CD14-positive monocyte (primary cell): Measurements from ENCODE around the gene TBL1XR1. TPM values are rescaled to one million over a fixed set of nuclear protein-coding genes. Genes with fewer than 3 reads are reported as not detected.

Experiments
- DNase-seq, 3 donors: peaks; one replicate each; pipeline ENCODE4 v3.0.0-alpha.2; 2011 to 2022
- H2AFZ ChIP-seq: 2 replicates; pipeline ENCODE4 v1.6.0; 2012; ENCODE audit warnings: mild to moderate bottlenecking, low read depth, low read length, inconsistent platforms; ENCODE audit not compliant: insufficient read depth, poor library complexity, severe bottlenecking
- H3K27ac ChIP-seq, 2 donors: 1 replicate in 1 of 2; 2 replicates in 1 of 2; pipeline ENCODE4 v1.5.1; 2012 to 2013; ENCODE audit warnings: low read length in 2 of 2, control low read depth in 1 of 2, inconsistent platforms in 1 of 2, low read depth in 1 of 2, mild to moderate bottlenecking in 1 of 2
- H3K27me3 ChIP-seq, 2 donors: one replicate each; pipeline versions ENCODE4 v1.6.0 to v1.6.1; 2011 to 2013; ENCODE audit warnings: low read length in 2 of 2; ENCODE audit not compliant: control insufficient read depth in 2 of 2, insufficient read depth in 2 of 2
- H3K36me3 ChIP-seq, 2 donors: replicated peaks in 1 of 2; 1 replicate in 1 of 2; 2 replicates in 1 of 2; pipeline versions ENCODE4 v1.5.1 to v1.6.1; 2012 to 2013; ENCODE audit warnings: low read length in 2 of 2, control low read depth in 1 of 2, inconsistent platforms in 1 of 2, mild to moderate bottlenecking in 1 of 2; ENCODE audit not compliant: insufficient read depth in 2 of 2, control insufficient read depth in 1 of 2
- H3K4me1 ChIP-seq, 2 donors: 1 replicate in 1 of 2; 2 replicates in 1 of 2; pipeline versions ENCODE4 v1.5.1 to v1.6.1; 2012 to 2013; ENCODE audit warnings: low read length in 2 of 2, control low read depth in 1 of 2, inconsistent platforms in 1 of 2, mild to moderate bottlenecking in 1 of 2, moderate library complexity in 1 of 2; ENCODE audit not compliant: insufficient read depth in 2 of 2, control insufficient read depth in 1 of 2
- H3K4me2 ChIP-seq: replicated peaks from 2 replicates; pipeline ENCODE3; 2012; ENCODE audit warnings: low read length, moderate library complexity, mild to moderate bottlenecking; ENCODE audit not compliant: poor library complexity, severe bottlenecking; ENCODE audit errors: extremely low read depth
- H3K4me3 ChIP-seq, 3 experiments: fragments of 200-600 bp in 1 of 3; sonication (generic) in 1 of 3; replicated peaks in 1 of 3; 1 replicate in 2 of 3; 2 replicates in 1 of 3; pipeline ENCODE4 v1.5.1; 2011 to 2013; ENCODE audit warnings: low read length in 3 of 3, mild to moderate bottlenecking in 3 of 3, control low read depth in 2 of 3, low read depth in 2 of 3, inconsistent platforms in 1 of 3, moderate library complexity in 1 of 3
- H3K79me2 ChIP-seq: 2 replicates; pipeline ENCODE4 v1.6.0; 2012; ENCODE audit warnings: mild to moderate bottlenecking, control low read depth, inconsistent platforms, low read length, moderate library complexity; ENCODE audit not compliant: insufficient read depth
- H3K9ac ChIP-seq: 2 replicates; pipeline ENCODE4 v1.6.0; 2017; ENCODE audit warnings: low read length, mild to moderate bottlenecking; ENCODE audit not compliant: insufficient read depth, poor library complexity, severe bottlenecking
- H3K9me3 ChIP-seq, 2 donors: replicated peaks in 1 of 2; 1 replicate in 1 of 2; 2 replicates in 1 of 2; pipeline versions ENCODE4 v1.5.1 to v1.6.1; 2012 to 2013; ENCODE audit warnings: low read length in 2 of 2, control low read depth in 1 of 2; ENCODE audit not compliant: control insufficient read depth in 1 of 2, insufficient read depth in 1 of 2
- H4K20me1 ChIP-seq: 2 replicates; pipeline ENCODE4 v1.6.0; 2012; ENCODE audit warnings: mild to moderate bottlenecking, low read length, control low read depth, moderate library complexity; ENCODE audit not compliant: insufficient read depth
- H3K27ac Mint-ChIP-seq, 7 donors: one replicate each; pipeline ENCODE4 v1.8.0; 2020; ENCODE audit warnings: mild to moderate bottlenecking in 7 of 7, mixed read lengths in 7 of 7, moderate library complexity in 6 of 7, inconsistent platforms in 2 of 7
- H3K27me3 Mint-ChIP-seq, 3 donors: one replicate each; pipeline ENCODE4 v1.8.0; 2021 to 2022; ENCODE audit warnings: low read depth in 3 of 3, mild to moderate bottlenecking in 3 of 3, mixed read lengths in 3 of 3, moderate library complexity in 3 of 3, inconsistent platforms in 1 of 3
- H3K36me3 Mint-ChIP-seq, 2 donors: one replicate each; pipeline ENCODE4 v1.8.0; 2020; ENCODE audit warnings: mixed read lengths in 2 of 2, inconsistent platforms in 1 of 2, mild to moderate bottlenecking in 1 of 2
- H3K4me1 Mint-ChIP-seq: one replicate; pipeline ENCODE4 v1.8.0; 2020; ENCODE audit warnings: mild to moderate bottlenecking, mixed read lengths
- H3K4me3 Mint-ChIP-seq, 2 donors: one replicate each; pipeline ENCODE4 v1.8.0; 2020; ENCODE audit warnings: mild to moderate bottlenecking in 2 of 2, mixed read lengths in 2 of 2, moderate library complexity in 1 of 2
- H3K9me3 Mint-ChIP-seq, 7 donors: one replicate each; pipeline ENCODE4 v1.8.0; 2020 to 2022; ENCODE audit warnings: mixed read lengths in 7 of 7, mild to moderate bottlenecking in 6 of 7, moderate library complexity in 6 of 7, inconsistent platforms in 2 of 7
- CTCF ChIP-seq: fragments of 200-600 bp; IDR thresholded peaks from one replicate; pipeline ENCODE4 v1.8.0; 2022; ENCODE audit warnings: antibody characterized with exemption, mild to moderate bottlenecking
- WGBS: methylation state at CpG from one replicate; pipeline ENCODE4 v1.1.5; 2013; ENCODE audit warnings: missing lambda C conversion rate; ENCODE audit not compliant: insufficient coverage; 5-methylcytosine and 5-hydroxymethylcytosine counted together
- intact Hi-C, 2 donors: fragments of 100-400 bp; cut with micrococcal nuclease; formaldehyde crosslinking; loops; one replicate each; pipeline versions ENCODE4 v1.15.0 to v1.15.1; 2023
- polyA plus RNA-seq, 3 donors: library from polyadenylated mRNA; depleted of rRNA in 1 of 3; unstranded in 2 of 3; stranded (reverse) in 1 of 3; fragments of 300-500 nt in 2 of 3; fragments of >200 nt in 1 of 3; fragmentation: Illumina TruSeq in 2 of 3; gene quantifications; 1 replicate in 2 of 3; 2 replicates in 1 of 3; pipeline ENCODE4 v1.2.3, GENCODE V29; 2012 to 2021

TBL1XR1 gene
- polyA plus RNA-seq, 3 donors = 10.2 to 20.4 (median 18.3) TPM

DNA sequence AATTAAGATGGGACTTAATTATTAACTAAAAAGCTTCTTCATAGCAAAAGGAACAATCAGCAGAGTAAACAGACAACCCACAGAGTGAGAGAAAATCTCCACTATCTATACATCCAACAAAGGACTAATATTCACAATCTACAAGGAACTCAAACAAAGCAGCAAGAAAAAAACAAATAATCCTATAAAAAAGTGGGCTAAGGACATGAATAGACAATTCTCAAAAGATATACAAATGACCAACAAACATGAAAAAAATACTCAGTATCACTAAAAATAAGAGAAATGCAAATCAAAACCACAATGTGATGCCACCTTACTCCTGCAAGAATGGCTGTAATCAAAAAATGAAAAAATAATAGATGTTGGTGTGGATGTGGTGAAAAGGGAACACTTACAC is 103.3 kb downstream of the TBL1XR1 start:
- Histone ChIP-seq H3K79me2 (peaks cover 96% of the 10 kb centered on the region), H3K4me1 (peaks cover 4 to 6% of the 10 kb centered on the region in 2 donors), H3K4me2 (no peak overlapping the region), H4K20me1 (peaks cover 63% of the 10 kb centered on the region), H3K27me3 (no peaks in the 10 kb centered on the region), H3K4me3 (no peak overlapping the region), H2AFZ (no peak overlapping the region), H3K36me3 (peaks cover 0 to 29% of the 10 kb centered on the region in 2 donors), H3K9ac (no peak overlapping the region), H3K27ac (no peak overlapping the region), H3K9me3 (peaks cover 0 to 4% of the 10 kb centered on the region in 2 donors)
- H3K4me3 Mint-ChIP-seq = no peak overlapping the region
- H3K9me3 Mint-ChIP-seq = peaks cover 6 to 15% (median 10%) of the 10 kb centered on the region in 7 donors
- H3K27ac Mint-ChIP-seq = no peak overlapping the region
- intact Hi-C loops = no loop called here
- no peaks in the 10 kb centered on the region for H3K27me3 Mint-ChIP-seq
- TF ChIP-seq CTCF = no peak
- DNase-seq = no peak
- H3K36me3 Mint-ChIP-seq = peaks cover 23 to 36% of the 10 kb centered on the region in 2 donors
- peaks cover 22% of the 10 kb centered on the region for H3K4me1 Mint-ChIP-seq

GRCh38 chr3:177089901-177090300 is 107.4 kb downstream of the TBL1XR1 start:
- peaks cover 17 to 30% of the 10 kb centered on the region in 2 donors for H3K36me3 Mint-ChIP-seq
- WGBS = no CpG with 5 or more reads among the region's 1 CpG
- peaks cover 0 to 17% of the 10 kb centered on the region in 2 donors for H3K36me3 ChIP-seq
- peaks cover 44% of the 10 kb centered on the region for H3K4me1 Mint-ChIP-seq
- peaks cover 3 to 11% (median 9%) of the 10 kb centered on the region in 7 donors for H3K9me3 Mint-ChIP-seq
- no peak for TF ChIP-seq CTCF
- H3K27me3 Mint-ChIP-seq = no peaks in the 10 kb centered on the region
- H4K20me1 ChIP-seq = peaks cover 63% of the 10 kb centered on the region
- H3K4me2 ChIP-seq = no peak overlapping the region
- H3K79me2 ChIP-seq = peaks cover 96% of the 10 kb centered on the region
- H2AFZ ChIP-seq = no peak overlapping the region
- peak overlapping the region in 1 of 2 donors; percentile 46 for H3K27ac ChIP-seq
- peaks cover 16 to 24% of the 10 kb centered on the region in 2 donors for H3K4me1 ChIP-seq
- intact Hi-C loops = no loop called here
- no peaks in the 10 kb centered on the region for H3K9me3 ChIP-seq
- no peak for DNase-seq
- H3K4me3 ChIP-seq = no peak overlapping the region
- H3K4me3 Mint-ChIP-seq = peak overlapping the region in 1 of 2 donors; percentile 42
- H3K9ac ChIP-seq = no peak overlapping the region
- no peaks in the 10 kb centered on the region for H3K27me3 ChIP-seq
- peak overlapping the region in 3 of 7 donors; percentile 53 to 75 (median 58) for H3K27ac Mint-ChIP-seq
